ENCODE results near the gene HCK.
A peak's percentile ranks its signal among the peaks of the same experiment; 100 is the strongest.

Gene HCK

DNA sequence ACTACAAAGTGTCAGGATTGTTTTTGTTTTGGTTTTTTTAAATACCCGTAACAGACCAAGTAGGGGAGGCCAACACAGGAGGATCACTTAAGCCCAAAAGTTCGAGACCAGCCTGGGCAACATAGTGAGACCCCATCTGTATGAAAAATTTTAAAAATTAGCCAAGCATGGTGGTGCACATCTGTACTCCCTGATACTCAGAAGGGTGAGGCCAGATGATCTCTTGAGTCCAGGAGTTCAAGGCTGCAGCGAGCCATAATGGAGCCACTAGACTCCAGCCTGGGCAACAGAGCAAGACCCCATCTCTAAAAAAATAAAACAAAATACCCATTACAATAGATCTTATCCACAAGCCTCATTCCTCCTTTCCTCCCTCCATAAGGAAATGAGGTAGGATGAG, 28.7 kb downstream of the HCK start:
- Histone ChIP-seq H3K9me3 (ENCODE audit: control insufficient read depth, insufficient read depth, low read length) (no peaks in the 10 kb centered on the region), H3K9ac (ENCODE audit: low read depth, low read length) (no peak overlapping the region), H3K36me3 (ENCODE audit: insufficient read depth, low read length) (no peaks in the 10 kb centered on the region), H3K4me1 (ENCODE audit: insufficient read depth, low read length) (no peaks in the 10 kb centered on the region)

DNA sequence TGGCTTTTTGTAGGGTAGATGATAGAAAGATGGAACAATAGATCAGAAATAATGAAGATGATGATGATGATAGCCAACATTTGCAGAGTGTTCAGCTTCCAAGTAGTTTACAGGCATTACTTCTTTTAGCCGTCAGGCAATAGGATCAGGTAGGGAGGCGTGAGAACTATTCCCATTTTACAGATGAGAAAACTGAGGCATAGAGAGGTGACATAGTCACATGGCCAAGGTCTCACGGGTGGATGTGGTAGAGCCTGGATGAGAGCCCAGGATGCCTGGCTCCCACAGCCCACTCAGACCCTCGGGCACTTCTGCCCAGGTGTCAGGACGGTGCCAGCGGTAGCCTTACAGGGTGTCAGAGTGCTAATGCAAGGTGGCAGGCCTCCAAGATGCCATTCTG, 31.4 kb downstream of the HCK start:
- Histone ChIP-seq H3K9ac (ENCODE audit: low read depth, low read length) (no peak overlapping the region), H3K36me3 (ENCODE audit: insufficient read depth, low read length) (no peaks in the 10 kb centered on the region), H3K9me3 (ENCODE audit: control insufficient read depth, insufficient read depth, low read length) (no peaks in the 10 kb centered on the region), H3K4me1 (ENCODE audit: insufficient read depth, low read length) (no peaks in the 10 kb centered on the region)

DNA sequence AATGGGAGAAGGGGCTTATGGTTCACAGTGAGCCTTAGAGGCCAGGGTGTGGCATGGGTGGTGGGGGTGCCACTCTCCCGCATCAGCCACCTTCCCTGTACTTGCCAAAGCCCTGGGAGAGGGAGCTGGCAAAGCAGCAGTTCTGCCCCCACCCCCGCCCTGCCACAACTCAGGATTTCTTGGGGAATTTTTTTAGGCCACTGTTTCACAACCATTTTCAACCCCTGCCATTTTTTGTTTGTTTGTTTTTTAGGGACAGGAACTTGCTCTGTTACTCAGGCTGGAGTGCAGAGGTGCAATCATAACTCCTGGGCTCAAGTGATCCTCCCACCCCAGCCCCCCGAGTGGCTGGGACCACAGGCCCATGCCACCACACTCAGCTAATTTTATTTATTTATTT, 35.0 kb downstream of the HCK start:
- Histone ChIP-seq H3K9me3 (ENCODE audit: control insufficient read depth, insufficient read depth, low read length) (peaks cover 3% of the 10 kb centered on the region; the same call in 1 of the 2 replicates), H3K9ac (ENCODE audit: low read depth, low read length) (no peak overlapping the region), H3K4me1 (ENCODE audit: insufficient read depth, low read length) (peaks cover 24% of the 10 kb centered on the region), H3K36me3 (ENCODE audit: insufficient read depth, low read length) (no peaks in the 10 kb centered on the region)

DNA sequence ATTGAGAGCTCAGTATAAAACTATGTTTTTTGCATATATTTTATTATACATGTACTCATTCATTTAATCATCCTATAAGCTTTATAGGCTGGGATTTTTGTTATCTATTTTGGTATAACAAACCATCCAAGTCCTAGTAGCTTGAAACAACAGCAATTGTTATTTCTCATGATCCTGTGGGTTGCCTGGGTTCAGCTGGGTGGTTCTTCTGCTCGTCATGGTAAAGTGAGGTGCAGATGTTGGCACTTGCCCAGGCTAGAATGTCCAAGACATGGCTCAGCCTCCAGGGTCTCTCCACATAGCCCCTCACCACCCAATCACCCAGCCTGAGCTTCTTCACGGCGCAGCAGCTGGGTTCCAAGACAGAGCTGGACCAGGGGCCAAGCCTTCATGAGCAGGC, 36.7 kb downstream of the HCK start:
- H3K9ac ChIP-seq (ENCODE audit: low read depth, low read length): no peak overlapping the region
- H3K36me3 ChIP-seq (ENCODE audit: insufficient read depth, low read length): no peaks in the 10 kb centered on the region
- H3K9me3 ChIP-seq (ENCODE audit: control insufficient read depth, insufficient read depth, low read length): peaks cover 3% of the 10 kb centered on the region; the same call in 1 of the 2 replicates
- peaks cover 25% of the 10 kb centered on the region for H3K4me1 ChIP-seq (ENCODE audit: insufficient read depth, low read length)

DNA sequence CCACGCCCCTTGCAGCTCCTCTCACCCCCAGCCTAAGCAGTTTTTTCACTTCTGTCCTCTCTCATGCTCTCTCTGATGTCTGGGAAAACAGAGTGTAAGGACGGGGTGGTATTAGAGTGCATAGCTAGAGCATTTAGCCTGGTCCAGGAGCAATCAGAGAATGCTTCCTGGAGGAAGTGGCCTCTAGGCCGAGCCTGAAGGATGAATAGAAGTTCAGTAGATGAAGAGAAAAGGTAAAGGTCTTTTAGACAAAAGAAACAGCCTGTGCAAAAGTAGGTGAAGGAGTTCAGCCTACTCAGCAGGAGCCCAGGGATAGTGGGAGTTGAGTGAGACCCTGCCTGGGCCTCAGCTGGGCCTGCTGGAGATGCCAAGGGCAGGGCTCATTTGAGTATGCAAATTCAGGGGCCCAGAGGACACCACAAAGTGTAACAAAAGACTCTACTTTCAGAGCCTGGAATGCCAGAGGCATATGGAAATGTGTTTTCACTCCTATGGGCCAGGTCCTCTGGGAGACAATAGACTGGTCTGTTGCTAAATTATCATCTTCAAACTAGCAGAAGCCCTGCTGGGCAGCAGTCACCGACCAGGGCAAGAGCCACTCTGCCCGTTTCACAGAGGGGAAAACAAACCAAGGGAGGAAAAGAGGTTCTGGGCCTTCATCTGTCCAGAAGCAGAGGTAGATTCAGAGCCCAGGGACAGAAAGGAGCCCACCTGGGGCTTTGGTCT, 37.8 kb downstream of the HCK start:
- Histone ChIP-seq H3K9ac (ENCODE audit: low read depth, low read length) (no peak overlapping the region), H3K4me1 (ENCODE audit: insufficient read depth, low read length) (peaks cover 25% of the 10 kb centered on the region), H3K36me3 (ENCODE audit: insufficient read depth, low read length) (no peaks in the 10 kb centered on the region), H3K9me3 (ENCODE audit: control insufficient read depth, insufficient read depth, low read length) (peaks cover 3% of the 10 kb centered on the region; the same call in 1 of the 2 replicates)

DNA sequence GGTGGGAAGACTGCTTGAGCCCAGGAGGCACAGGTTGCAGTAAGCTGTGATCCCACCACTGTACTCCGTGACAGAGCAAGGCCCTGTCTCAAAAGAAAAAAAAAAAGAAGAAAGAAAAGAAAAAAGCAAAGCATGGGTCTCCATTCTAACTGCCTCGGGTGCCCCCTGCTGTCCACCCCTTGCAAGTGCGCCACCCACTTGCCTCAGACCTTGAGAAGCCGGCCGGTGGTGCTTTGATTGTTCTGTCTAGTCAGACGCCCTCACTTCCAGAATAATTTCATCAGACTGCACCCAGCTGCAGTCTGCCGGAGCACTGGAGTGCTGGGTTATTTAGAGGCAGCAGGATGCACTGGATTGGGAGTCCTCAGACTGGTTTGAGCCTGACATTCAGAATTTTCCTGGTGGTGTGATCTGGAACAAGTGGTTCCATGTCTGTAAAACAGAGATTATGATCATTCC, 39.9 kb downstream of the HCK start:
- Histone ChIP-seq H3K4me1 (ENCODE audit: insufficient read depth, low read length) (peaks cover 25% of the 10 kb centered on the region), H3K9ac (ENCODE audit: low read depth, low read length) (no peak overlapping the region), H3K9me3 (ENCODE audit: control insufficient read depth, insufficient read depth, low read length) (peaks cover 3% of the 10 kb centered on the region; the same call in 1 of the 2 replicates), H3K36me3 (ENCODE audit: insufficient read depth, low read length) (no peaks in the 10 kb centered on the region)

DNA sequence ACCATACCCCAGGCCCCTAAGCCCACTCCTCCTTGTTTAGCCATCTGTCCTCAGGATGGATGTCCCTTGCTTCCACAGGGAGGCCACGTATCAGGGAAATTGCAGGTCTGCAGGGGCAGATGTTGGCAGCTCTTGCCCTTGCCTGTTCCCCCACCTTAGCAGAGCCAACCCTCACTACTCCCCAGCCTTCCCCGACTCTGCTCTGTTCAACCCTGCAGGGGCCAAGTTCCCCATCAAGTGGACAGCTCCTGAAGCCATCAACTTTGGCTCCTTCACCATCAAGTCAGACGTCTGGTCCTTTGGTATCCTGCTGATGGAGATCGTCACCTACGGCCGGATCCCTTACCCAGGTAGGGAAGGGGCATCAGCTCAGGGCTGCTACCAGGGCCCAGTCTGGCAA, 46.7 kb downstream of the HCK start:
- Histone ChIP-seq H3K4me1 (ENCODE audit: insufficient read depth, low read length) (no peaks in the 10 kb centered on the region), H3K9me3 (ENCODE audit: control insufficient read depth, insufficient read depth, low read length) (no peaks in the 10 kb centered on the region), H3K36me3 (ENCODE audit: insufficient read depth, low read length) (no peaks in the 10 kb centered on the region), H3K9ac (ENCODE audit: low read depth, low read length) (no peak overlapping the region)

DNA sequence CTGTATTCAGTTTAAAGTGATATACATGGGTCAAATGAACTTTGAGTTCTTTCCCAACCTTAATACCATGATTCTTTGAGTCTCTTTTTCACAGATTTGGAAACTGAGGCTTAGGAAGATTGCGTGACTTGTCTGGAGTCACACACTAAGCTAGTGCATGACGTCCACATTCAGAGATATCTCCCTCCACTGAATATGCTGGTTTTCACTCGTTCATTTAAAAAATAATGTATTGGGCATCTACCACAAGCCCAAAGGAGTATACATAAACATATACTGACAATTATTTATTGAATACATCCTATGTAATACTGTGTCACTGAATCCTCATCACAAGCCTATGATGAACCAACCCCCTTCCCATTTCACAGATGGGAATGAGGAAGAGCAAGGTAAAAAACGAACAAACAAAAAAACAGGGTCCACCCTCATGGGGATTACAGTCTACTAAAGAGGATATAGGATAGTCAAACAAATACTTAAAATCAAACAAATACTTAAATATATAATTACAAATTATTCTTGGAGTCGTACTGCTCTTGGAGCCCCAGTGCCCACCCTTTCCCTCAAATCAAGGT, 56.9 kb downstream of the HCK start:
- peak overlapping the region; percentile 99; the same call in 1 of the 2 replicates for H3K9ac ChIP-seq (ENCODE audit: low read depth, low read length)
- H3K9me3 ChIP-seq (ENCODE audit: control insufficient read depth, insufficient read depth, low read length): no peaks in the 10 kb centered on the region
- no peaks in the 10 kb centered on the region; the same call in 1 of the 2 replicates for H3K4me1 ChIP-seq (ENCODE audit: insufficient read depth, low read length)
- no peaks in the 10 kb centered on the region for H3K36me3 ChIP-seq (ENCODE audit: insufficient read depth, low read length)

DNA sequence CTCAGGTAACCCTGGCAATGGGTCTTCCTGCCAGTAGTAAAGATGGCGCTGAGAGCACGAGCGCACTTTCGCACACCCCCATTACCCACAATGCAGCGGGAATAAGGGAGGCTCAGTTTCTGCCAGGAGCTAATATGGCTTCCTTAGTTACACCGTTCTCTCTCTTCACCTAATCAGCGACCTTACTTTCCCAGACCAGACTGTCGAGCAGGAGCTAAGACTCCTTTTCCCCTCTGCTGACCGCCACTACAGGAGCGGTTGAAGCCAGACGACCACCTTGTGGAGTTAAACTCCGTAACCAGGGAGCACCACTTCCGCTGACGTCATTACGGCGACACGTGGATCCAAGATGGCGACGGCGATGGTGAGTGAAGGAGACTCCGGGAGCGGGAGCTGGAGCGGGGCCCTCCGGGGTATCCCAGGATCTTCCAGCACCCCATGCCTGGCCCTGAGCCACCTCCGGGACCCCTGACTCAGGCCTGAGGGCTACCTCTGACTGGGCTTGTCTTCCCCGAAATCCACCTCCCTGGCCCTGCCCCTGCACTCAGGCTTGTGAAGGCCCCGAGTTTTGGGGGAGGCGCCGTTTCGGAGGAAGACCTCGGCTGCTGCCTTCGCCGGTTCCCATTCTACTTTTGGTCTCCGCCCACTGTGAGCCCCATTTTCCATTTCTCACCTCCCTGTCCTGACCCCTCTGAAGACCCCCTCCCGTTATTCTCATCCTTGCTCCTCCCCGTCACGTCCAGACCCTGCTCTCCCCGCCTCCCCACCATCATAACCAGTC, 57.5 kb downstream of the HCK start, which contains the start of gene TM9SF4:
Gene TM9SF4 (plus strand): TSS at position 323 of the 781 bp plus-strand sequence. CDS start 27 bp downstream, at position 350.
- Histone ChIP-seq H3K4me1 (ENCODE audit: insufficient read depth, low read length) (no peaks in the 10 kb centered on the region; the same call in 1 of the 2 replicates), H3K36me3 (ENCODE audit: insufficient read depth, low read length) (no peaks in the 10 kb centered on the region), H3K9ac (ENCODE audit: low read depth, low read length) (peak within 1 kb of the TSS; percentile 99), H3K9me3 (ENCODE audit: control insufficient read depth, insufficient read depth, low read length) (no peaks in the 10 kb centered on the region)

DNA sequence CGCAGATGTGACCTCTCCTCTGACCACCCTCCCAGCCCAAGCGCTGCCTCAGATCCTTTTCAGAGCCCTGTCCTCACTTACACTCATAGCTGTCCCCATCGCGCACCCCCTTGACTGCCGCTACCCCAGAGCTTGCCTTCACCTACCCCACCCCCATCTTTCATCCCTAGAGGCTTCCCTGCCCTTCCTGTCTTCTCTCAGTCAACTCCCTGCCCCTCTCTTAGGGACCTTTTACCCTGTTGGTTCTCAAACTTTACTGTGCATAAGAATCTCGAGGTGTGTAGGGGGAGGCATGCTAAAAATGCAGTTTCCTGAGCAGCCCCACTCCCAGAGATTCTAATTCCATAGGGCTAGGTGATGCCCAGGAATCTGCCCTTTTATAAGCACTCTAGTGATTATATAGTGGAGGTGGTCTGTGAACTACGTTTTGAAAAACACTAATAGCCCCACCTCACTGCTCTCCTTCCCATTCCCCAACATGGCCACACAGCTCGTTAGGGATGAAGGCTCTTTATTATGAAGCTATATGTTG, 58.2 kb downstream of the HCK start:
- H3K9me3 ChIP-seq (ENCODE audit: control insufficient read depth, insufficient read depth, low read length): no peaks in the 10 kb centered on the region
- peaks cover 4% of the 10 kb centered on the region; the same call in 1 of the 2 replicates for H3K36me3 ChIP-seq (ENCODE audit: insufficient read depth, low read length)
- peak overlapping the region; percentile 99 for H3K9ac ChIP-seq (ENCODE audit: low read depth, low read length)
- no peaks in the 10 kb centered on the region; the same call in 1 of the 2 replicates for H3K4me1 ChIP-seq (ENCODE audit: insufficient read depth, low read length)

DNA sequence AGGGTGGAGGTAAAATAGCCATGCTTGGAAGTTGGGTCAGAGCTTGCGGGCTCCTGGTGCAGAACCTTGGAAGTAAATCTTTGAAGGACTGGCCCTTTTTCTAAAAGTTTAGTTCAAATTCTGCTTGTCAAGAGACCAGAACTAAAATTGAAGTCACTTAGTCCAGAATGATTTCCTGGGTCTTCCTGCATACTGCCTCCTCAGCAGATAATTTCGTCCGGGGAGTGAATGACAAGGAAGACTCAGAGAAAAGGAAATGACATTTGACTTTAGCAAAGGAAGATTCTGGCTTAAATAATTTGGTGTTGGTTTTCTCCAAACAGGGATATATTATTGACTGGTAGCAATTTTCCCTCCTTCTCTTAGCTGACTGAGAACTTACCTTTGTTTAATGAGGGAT, 58.7 kb downstream of the HCK start:
- Histone ChIP-seq H3K9me3 (ENCODE audit: control insufficient read depth, insufficient read depth, low read length) (no peaks in the 10 kb centered on the region), H3K4me1 (ENCODE audit: insufficient read depth, low read length) (no peaks in the 10 kb centered on the region; the same call in 1 of the 2 replicates), H3K9ac (ENCODE audit: low read depth, low read length) (peak overlapping the region; percentile 99), H3K36me3 (ENCODE audit: insufficient read depth, low read length) (peaks cover 6% of the 10 kb centered on the region; the same call in 1 of the 2 replicates)

DNA sequence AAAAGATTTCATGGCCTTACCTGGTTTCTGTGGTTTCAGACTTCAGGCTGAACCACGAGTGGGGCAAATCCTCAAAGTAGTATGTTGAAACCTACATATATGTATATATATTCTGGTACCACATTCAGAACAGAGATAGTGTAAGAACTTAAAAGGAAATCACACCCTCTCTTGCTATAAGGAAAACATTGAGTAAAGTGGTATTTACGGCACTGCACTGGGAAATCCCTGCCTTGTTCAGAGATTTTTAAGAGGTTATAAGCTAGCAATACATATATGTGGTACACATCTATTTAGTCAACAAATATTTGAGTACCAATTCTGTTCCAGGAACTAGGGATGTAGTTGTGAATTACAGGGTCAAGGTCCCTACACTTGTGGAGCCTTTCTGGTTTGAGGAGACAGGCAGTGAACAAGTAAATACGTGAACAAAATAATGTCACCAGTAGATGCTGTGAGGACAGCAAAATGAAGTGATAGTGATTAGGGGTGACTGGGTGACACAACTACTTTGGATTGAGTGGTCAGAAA, 59.2 kb downstream of the HCK start:
- H3K9me3 ChIP-seq (ENCODE audit: control insufficient read depth, insufficient read depth, low read length): no peaks in the 10 kb centered on the region
- H3K4me1 ChIP-seq (ENCODE audit: insufficient read depth, low read length): peaks cover 2% of the 10 kb centered on the region; the same call in 1 of the 2 replicates
- peaks cover 6% of the 10 kb centered on the region; the same call in 1 of the 2 replicates for H3K36me3 ChIP-seq (ENCODE audit: insufficient read depth, low read length)
- H3K9ac ChIP-seq (ENCODE audit: low read depth, low read length): no peak overlapping the region

DNA sequence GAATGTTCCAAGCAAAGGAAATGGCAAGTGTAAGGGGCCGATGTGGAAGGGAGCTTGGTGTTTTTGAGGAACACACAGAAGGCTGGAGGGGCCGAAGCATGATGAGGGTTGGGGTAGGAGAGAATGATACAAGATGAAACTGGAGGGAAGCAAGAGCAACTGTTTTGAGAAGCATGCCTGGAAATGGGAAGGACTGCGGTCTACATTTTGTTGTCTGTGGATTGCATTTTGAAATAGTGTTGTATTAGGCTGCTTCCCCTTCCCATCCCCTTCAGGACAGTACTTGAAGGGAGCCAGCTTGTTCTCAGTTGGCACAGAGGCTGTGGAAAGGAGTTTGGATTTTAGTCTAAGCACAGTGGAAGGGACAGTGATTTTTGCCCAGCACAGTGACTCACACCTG, 59.7 kb downstream of the HCK start:
- H3K36me3 ChIP-seq (ENCODE audit: insufficient read depth, low read length): peaks cover 6% of the 10 kb centered on the region; the same call in 1 of the 2 replicates

DNA sequence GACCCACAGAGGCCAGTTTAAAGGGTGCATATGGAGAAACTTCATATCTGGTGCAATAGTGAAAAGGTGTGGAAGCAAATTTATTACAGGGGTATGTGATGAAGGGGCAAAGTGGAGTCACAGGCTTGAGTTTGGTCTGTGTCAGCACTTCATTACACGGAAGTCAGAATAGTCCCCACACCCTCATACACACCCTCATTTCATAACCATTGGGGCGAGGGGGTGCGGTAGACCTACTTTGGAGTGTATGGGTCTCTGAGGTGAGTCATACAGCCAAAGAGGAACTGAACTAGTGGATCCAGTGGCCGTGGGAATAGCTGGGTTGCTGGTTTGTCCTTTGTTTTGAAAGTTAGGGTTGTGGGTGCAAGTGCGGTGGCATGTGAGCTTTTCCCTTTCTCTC, 60.8 kb downstream of the HCK start:
- peaks cover 5% of the 10 kb centered on the region; the same call in 1 of the 2 replicates for H3K4me1 ChIP-seq (ENCODE audit: insufficient read depth, low read length)
- H3K9ac ChIP-seq (ENCODE audit: low read depth, low read length): no peak overlapping the region
- peaks cover 6% of the 10 kb centered on the region; the same call in 1 of the 2 replicates for H3K36me3 ChIP-seq (ENCODE audit: insufficient read depth, low read length)
- no peaks in the 10 kb centered on the region for H3K9me3 ChIP-seq (ENCODE audit: control insufficient read depth, insufficient read depth, low read length)

More for the DNA sequence above, 59.7 kb downstream of the HCK start:
- Histone ChIP-seq H3K9me3 (ENCODE audit: control insufficient read depth, insufficient read depth, low read length) (no peaks in the 10 kb centered on the region), H3K9ac (ENCODE audit: low read depth, low read length) (no peak overlapping the region), H3K4me1 (ENCODE audit: insufficient read depth, low read length) (peaks cover 5% of the 10 kb centered on the region; the same call in 1 of the 2 replicates)
